A673 (cell line): ENCODE data around the gene DDAH1. TPM values are rescaled to one million over a fixed set of nuclear protein-coding genes. Genes with fewer than 3 reads are reported as not detected.

Experiments
- BruUV-seq: library from RNA; stranded (reverse); fragments of 400-500 nt; replicated peaks from 2 replicates; lab custom pipeline; 2021; lab: Mats Ljungman, UMichigan
- CTCF ChIA-PET: fragments of 300-600 bp; sonication (Branson Sonifier 250); formaldehyde crosslinking; loops from one replicate; lab custom pipeline; 2022; ENCODE audit warnings: antibody characterized with exemption; lab: Charles Lee
- POLR2A ChIA-PET: fragments of 300-600 bp; sonication (Branson Sonifier 250); formaldehyde crosslinking; loops from one replicate; lab custom pipeline; 2022; ENCODE audit warnings: antibody characterized with exemption; ENCODE audit not compliant: low non-redundant PET; lab: Charles Lee
- DNase-seq: peaks from one replicate; pipeline ENCODE4 v3.0.0-alpha.2; 2015; ENCODE audit warnings: low spot score
- H3K27ac ChIP-seq: fragments of 200-600 bp; sonication (generic); 2 replicates; pipeline ENCODE4 v1.5.1; 2016; ENCODE audit warnings: mixed run types, low read depth, mild to moderate bottlenecking, mixed read lengths, antibody characterized with exemption, low read length; ENCODE audit not compliant: poor library complexity, severe bottlenecking
- H3K27me3 ChIP-seq: fragments of 200-600 bp; sonication (generic); replicated peaks from 2 replicates; pipeline ENCODE4 v1.6.1; 2017; ENCODE audit warnings: mixed run types, low read depth, mild to moderate bottlenecking, mixed read lengths, antibody characterized with exemption, low read length; ENCODE audit not compliant: insufficient read depth, poor library complexity
- H3K36me3 ChIP-seq: fragments of 200-600 bp; sonication (generic); 2 replicates; pipeline ENCODE4 v1.6.1; 2016; ENCODE audit warnings: mixed run types, mild to moderate bottlenecking, mixed read lengths, antibody characterized with exemption, low read length; ENCODE audit not compliant: insufficient read depth, poor library complexity, severe bottlenecking
- H3K4me1 ChIP-seq: fragments of 200-600 bp; sonication (generic); 2 replicates; pipeline ENCODE4 v1.6.1; 2017; ENCODE audit warnings: mixed run types, mild to moderate bottlenecking, mixed read lengths, antibody characterized with exemption, low read length; ENCODE audit not compliant: insufficient read depth, poor library complexity, severe bottlenecking
- H3K4me3 ChIP-seq: fragments of 200-600 bp; sonication (generic); 2 replicates; pipeline ENCODE4 v1.5.1; 2016; ENCODE audit warnings: low read depth, mixed run types, mild to moderate bottlenecking, mixed read lengths, low read length; ENCODE audit not compliant: poor library complexity, severe bottlenecking
- H3K9me3 ChIP-seq: fragments of 200-600 bp; sonication (generic); 2 replicates; pipeline ENCODE4 v1.6.1; 2016; ENCODE audit warnings: mixed run types, low read depth, mild to moderate bottlenecking, mixed read lengths, antibody characterized with exemption, low read length; ENCODE audit not compliant: poor library complexity, severe bottlenecking
- CTCF ChIP-seq: fragments of 300-800, 200-600 bp; sonication (generic); conservative IDR thresholded peaks from 2 replicates; pipeline ENCODE4 v1.5.1; 2017; ENCODE audit warnings: low read depth, mild to moderate bottlenecking, antibody characterized with exemption, low read length, moderate library complexity, mixed read lengths
- EZH2 ChIP-seq: fragments of 200-600 bp; sonication (generic); IDR thresholded peaks from 2 replicates; pipeline ENCODE4 v1.6.1; 2017; ENCODE audit warnings: borderline replicate concordance, low read depth, mild to moderate bottlenecking, mixed read lengths, antibody characterized with exemption, low read length; ENCODE audit not compliant: poor library complexity, severe bottlenecking
- intact Hi-C: fragments of 100-400 bp; cut with micrococcal nuclease; formaldehyde crosslinking; loops from one replicate; pipeline ENCODE4 v1.10.0; 2022; ENCODE audit not compliant: unreplicated experiment
- total RNA-seq: library from RNA; stranded (reverse); gene quantifications from 2 replicates; pipeline ENCODE4 v1.2.3, GENCODE V29; 2021

Gene DDAH1
- total RNA-seq, 1 experiment from 2014 or later: 32.5 TPM

- DNase-seq: peak; percentile 54
- ChIA-PET POLR2A (interaction anchor here (0.5 kb wide), 1 partner anchor 17 kb away, joined by 3 read pairs; no protein-coding TSS in a partner anchor), CTCF (interaction anchor here (0.8 to 1.6 kb wide), 3 partner anchors 22 to 159 kb away, joined by 3 to 7 read pairs (median 4); no protein-coding TSS in a partner anchor)
- no TSS peak for BruUV-seq
- TF ChIP-seq CTCF: peak; percentile 63
- TF ChIP-seq EZH2: no peak
- no peaks in the 10 kb centered on the region for H3K9me3 ChIP-seq
- H3K27ac ChIP-seq: peak overlapping the region; percentile 68
- H3K36me3 ChIP-seq: no peaks in the 10 kb centered on the region
- peaks cover 53% of the 10 kb centered on the region for H3K4me1 ChIP-seq
- intact Hi-C loops: loop anchor here (1.0 kb wide), 1 partner anchor 54 kb away; no protein-coding TSS in a partner anchor
- no peaks in the 10 kb centered on the region for H3K27me3 ChIP-seq
- no peak overlapping the region for H3K4me3 ChIP-seq
These were observed 120.7 kb downstream of the DDAH1 start for GRCh38 chr1:85344256-85344694.

DNA sequence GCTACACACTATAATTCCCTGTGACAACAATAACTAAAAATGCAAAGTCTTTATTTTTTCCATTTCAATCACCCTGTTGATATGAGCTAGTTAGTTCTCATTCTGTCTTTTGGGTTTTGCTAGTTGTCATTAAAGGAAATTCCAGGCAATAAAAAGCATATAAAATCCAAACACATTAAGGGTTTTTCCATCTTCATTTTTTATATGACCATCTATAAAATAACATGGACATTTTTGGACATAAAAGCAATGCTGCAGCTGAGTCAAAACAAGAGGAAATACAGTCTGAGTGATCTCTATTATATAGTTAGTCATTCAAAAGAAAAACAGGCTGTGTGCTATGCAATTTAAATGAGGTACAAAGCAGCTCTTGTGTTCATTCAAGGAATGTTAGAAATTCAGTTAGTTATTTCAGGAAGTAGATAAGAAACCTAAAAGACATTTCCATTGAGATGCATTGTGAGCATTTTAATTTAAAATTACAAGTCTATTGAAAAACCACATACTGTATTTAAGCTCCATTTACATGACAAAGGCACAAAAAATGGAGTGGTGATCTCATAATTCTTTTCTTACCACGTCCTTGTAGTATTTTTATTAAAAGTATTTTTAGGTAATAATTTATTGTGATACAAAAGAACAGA, 121.2 kb downstream of the DDAH1 start:
- ChIA-PET CTCF (interaction anchor here (0.8 to 1.6 kb wide), 3 partner anchors 23 to 159 kb away, joined by 3 to 7 read pairs (median 4); no protein-coding TSS in a partner anchor), POLR2A (interaction anchor here (0.5 kb wide), 1 partner anchor 17 kb away, joined by 3 read pairs; no protein-coding TSS in a partner anchor)
- Histone ChIP-seq H3K9me3 (no peaks in the 10 kb centered on the region), H3K27ac (peak overlapping the region; percentile 77), H3K4me1 (peaks cover 52% of the 10 kb centered on the region), H3K4me3 (no peak overlapping the region), H3K27me3 (no peaks in the 10 kb centered on the region), H3K36me3 (no peaks in the 10 kb centered on the region)
- intact Hi-C loops: loop anchor here (1.0 kb wide), 1 partner anchor 55 kb away; no protein-coding TSS in a partner anchor
- no TSS peak for BruUV-seq
- no peak for TF ChIP-seq EZH2
- no peak for TF ChIP-seq CTCF
- DNase-seq: peak; percentile 93

GRCh38 chr1:85343213-85343611, 121.7 kb downstream of the DDAH1 start:
- no peak for DNase-seq
- Histone ChIP-seq H3K9me3 (no peaks in the 10 kb centered on the region), H3K4me1 (peaks cover 56% of the 10 kb centered on the region), H3K4me3 (no peak overlapping the region), H3K27ac (peak overlapping the region; percentile 77), H3K36me3 (no peaks in the 10 kb centered on the region), H3K27me3 (no peaks in the 10 kb centered on the region)
- BruUV-seq: no TSS peak
- TF ChIP-seq EZH2 (no peak), CTCF (no peak)
- intact Hi-C loops: no loop called here
- CTCF ChIA-PET: interaction anchor here (0.6 to 1.6 kb wide), 2 partner anchors 35 to 85 kb away, joined by 5 to 7 read pairs; no protein-coding TSS in a partner anchor
- POLR2A ChIA-PET: no interaction called here
